ENCODE results near the gene MRPL10. TPM values are rescaled to one million over a fixed set of nuclear protein-coding genes. Genes with fewer than 3 reads are reported as not detected.

MRPL10 gene
- total and polyA plus RNA-seq, 2 of the 8 experiments (the other 6 are each of a cell fraction or from before 2014, with no cell fraction given), result 85.3 to 214 TPM

DNA sequence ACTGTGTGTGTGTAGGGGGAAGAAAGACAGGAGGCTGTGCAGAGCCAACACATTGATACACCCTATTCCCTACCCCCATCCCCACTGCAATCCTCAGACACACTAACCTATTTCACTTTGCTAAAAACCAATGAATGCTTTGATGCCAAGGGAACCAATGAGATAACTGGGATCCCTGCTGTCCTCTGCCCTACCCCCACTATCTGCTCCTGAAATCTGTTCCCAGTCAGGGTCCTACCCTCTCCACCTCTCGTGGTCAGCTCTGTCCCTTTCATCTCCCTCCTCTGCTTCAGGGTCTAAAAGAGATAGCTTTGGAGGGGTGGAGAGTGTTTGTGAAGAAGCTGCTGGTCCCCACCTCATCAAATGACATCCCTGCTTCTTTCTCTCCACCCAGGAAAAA, 38.7 kb upstream of the MRPL10 start (continued):
- TF ChIP-seq, protein P1, sequence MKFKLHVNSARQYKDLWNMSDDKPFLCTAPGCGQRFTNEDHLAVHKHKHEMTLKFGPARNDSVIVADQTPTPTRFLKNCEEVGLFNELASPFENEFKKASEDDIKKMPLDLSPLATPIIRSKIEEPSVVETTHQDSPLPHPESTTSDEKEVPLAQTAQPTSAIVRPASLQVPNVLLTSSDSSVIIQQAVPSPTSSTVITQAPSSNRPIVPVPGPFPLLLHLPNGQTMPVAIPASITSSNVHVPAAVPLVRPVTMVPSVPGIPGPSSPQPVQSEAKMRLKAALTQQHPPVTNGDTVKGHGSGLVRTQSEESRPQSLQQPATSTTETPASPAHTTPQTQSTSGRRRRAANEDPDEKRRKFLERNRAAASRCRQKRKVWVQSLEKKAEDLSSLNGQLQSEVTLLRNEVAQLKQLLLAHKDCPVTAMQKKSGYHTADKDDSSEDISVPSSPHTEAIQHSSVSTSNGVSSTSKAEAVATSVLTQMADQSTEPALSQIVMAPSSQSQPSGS (IDR thresholded peaks at IDR 0.05; ENCODE audit: low read length), result no peak
- TF ChIP-seq EZH2 (IDR thresholded peaks at IDR 0.05; ENCODE audit: low read depth, low read length, severe bottlenecking), result no peak
- TF ChIP-seq, protein P2, sequence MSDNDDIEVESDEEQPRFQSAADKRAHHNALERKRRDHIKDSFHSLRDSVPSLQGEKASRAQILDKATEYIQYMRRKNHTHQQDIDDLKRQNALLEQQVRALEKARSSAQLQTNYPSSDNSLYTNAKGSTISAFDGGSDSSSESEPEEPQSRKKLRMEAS (IDR thresholded peaks at IDR 0.05), result no peak

Data from H1 (cell line).